Breast epithelium (tissue), 4 donors: Measurements from ENCODE around the gene GRIK4. TPM values are rescaled to one million over a fixed set of nuclear protein-coding genes. Genes with fewer than 3 reads are reported as not detected.

Experiments used
- DNase-seq, 2 donors: peaks; one replicate each; pipeline ENCODE4 v3.0.0-alpha.2; 2019; ENCODE audit warnings: low spot score in 2 of 2
- H3K27ac ChIP-seq, 2 donors: fragments of 200-600 bp; sonication (generic) in 1 of 2; one replicate each; pipeline ENCODE4 v1.5.1; 2016 to 2019; ENCODE audit warnings: mild to moderate bottlenecking in 1 of 2
- H3K27me3 ChIP-seq, 2 donors: fragments of 200-600 bp; sonication (generic) in 1 of 2; one replicate each; pipeline versions ENCODE4 v1.5.1 to v1.6.0; 2017 to 2019; ENCODE audit warnings: control low read depth in 1 of 2, mild to moderate bottlenecking in 1 of 2
- H3K36me3 ChIP-seq: fragments of 200-600 bp; one replicate; pipeline ENCODE4 v1.5.1; 2019
- H3K4me1 ChIP-seq, 2 donors: fragments of 200-600 bp; sonication (generic); one replicate each; pipeline ENCODE4 v1.5.1; 2016 to 2019; ENCODE audit warnings: control low read depth in 1 of 2
- H3K4me3 ChIP-seq, 3 donors: fragments of 200-600 bp; sonication (generic); 1 replicate in 2 of 3; 2 replicates in 1 of 3; pipeline ENCODE4 v1.5.1; 2016 to 2019; ENCODE audit warnings: mild to moderate bottlenecking in 3 of 3, moderate library complexity in 2 of 3
- H3K9me3 ChIP-seq, 2 donors: fragments of 200-600 bp; sonication (generic) in 1 of 2; one replicate each; pipeline ENCODE4 v1.5.1; 2016 to 2019; ENCODE audit warnings: control low read depth in 1 of 2
- POLR2A ChIP-seq: fragments of 450-650 bp; IDR thresholded peaks from one replicate; pipeline ENCODE4 v1.6.1; 2016; ENCODE audit warnings: antibody characterized with exemption, mild to moderate bottlenecking, moderate library complexity
- POLR2AphosphoS5 ChIP-seq, 3 donors: sonication (generic); formaldehyde crosslinking; IDR thresholded peaks; one replicate each; pipeline ENCODE4 v1.6.1; 2017; ENCODE audit warnings: antibody characterized with exemption in 3 of 3
- intact Hi-C: fragments of 100-400 bp; cut with DNase I; formaldehyde crosslinking; loops from one replicate; pipeline ENCODE4 v1.15.1; 2023; ENCODE audit warnings: low total_unique reads
- total RNA-seq, 3 donors: library from RNA; depleted of rRNA; stranded (reverse); fragments of >200 nt; gene quantifications; one replicate each; pipeline ENCODE4 v1.1.0, GENCODE V29; 2016
- TF ChIP-seq, protein P1 (sequence below), 3 donors: fragments of 450-650 bp; IDR thresholded peaks; one replicate each; pipeline ENCODE4 v1.5.1; 2016 to 2017; ENCODE audit warnings: antibody characterized with exemption in 3 of 3, mild to moderate bottlenecking in 3 of 3, moderate library complexity in 3 of 3

The GRIK4 gene
- total RNA-seq, 3 donors from 2014 or later, result 0.29 to 0.66 TPM; not detected in 1

DNA sequence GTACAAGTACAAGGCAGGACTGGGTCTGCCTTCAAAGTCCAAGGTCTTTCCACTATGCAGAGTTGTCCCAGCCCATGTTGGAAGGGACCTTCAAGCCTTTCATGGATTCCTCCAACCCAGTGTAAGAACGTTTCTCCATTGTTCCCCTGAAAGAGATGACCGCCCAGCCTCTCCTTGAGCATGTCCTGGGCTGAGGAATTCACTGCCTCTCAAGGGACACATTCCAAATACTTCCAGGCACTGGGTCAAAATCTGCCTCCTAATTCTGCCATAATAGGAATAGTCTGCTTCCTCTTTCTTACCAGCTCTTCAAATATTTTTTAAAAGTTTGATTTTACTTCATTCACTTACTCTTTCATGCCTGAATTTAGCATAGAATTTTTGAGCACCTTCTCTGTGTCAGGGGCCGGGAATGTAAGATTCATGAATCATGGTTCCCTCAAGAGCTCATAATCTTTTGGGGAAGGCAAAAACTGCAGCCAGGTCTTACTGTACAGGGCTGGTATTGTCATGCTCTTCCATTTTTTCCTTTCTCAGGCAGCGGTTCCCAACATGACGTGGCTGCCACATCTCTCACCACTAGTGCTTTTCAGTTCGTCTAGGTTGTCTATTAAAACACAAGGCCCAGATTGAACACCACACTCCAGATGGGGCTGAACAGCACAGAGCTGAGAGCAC lies 369.1 kb downstream of the GRIK4 start:
- Histone ChIP-seq H3K9me3 (no peaks in the 10 kb centered on the region), H3K4me1 (no peaks in the 10 kb centered on the region), H3K27me3 (no peaks in the 10 kb centered on the region), H3K4me3 (no peak overlapping the region), H3K27ac (no peak overlapping the region), H3K36me3 (no peaks in the 10 kb centered on the region)
- DNase-seq, result no peak
- intact Hi-C loops, result no loop called here
- TF ChIP-seq, protein P1, sequence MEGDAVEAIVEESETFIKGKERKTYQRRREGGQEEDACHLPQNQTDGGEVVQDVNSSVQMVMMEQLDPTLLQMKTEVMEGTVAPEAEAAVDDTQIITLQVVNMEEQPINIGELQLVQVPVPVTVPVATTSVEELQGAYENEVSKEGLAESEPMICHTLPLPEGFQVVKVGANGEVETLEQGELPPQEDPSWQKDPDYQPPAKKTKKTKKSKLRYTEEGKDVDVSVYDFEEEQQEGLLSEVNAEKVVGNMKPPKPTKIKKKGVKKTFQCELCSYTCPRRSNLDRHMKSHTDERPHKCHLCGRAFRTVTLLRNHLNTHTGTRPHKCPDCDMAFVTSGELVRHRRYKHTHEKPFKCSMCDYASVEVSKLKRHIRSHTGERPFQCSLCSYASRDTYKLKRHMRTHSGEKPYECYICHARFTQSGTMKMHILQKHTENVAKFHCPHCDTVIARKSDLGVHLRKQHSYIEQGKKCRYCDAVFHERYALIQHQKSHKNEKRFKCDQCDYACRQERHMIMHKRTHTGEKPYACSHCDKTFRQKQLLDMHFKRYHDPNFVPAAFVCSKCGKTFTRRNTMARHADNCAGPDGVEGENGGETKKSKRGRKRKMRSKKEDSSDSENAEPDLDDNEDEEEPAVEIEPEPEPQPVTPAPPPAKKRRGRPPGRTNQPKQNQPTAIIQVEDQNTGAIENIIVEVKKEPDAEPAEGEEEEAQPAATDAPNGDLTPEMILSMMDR (IDR thresholded peaks at IDR 0.05), result no peak
- no peak for TF ChIP-seq POLR2A
- no peak for TF ChIP-seq POLR2AphosphoS5 (IDR thresholded peaks at IDR 0.05)

DNA sequence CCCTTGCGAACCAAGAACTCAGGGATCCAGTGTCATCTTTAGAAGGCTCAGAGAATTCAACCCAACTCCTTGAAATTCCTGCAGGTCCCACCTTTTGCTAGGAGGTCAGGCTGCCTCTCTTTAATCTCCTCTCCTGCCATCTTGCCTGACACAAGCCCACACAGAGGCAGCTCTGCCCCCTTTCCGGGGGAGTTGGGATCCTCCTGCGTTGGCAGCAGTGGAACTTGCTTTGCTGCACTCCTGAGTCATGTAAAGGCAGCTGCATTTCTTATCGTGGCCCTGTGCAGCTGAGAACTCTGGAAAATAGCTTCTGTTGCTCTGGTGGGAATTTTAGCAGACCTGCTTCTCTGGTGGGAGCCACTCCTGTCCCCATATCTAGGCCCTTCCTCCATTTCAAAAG lies 370.0 kb downstream of the GRIK4 start:
- intact Hi-C loops, result no loop called here
- TF ChIP-seq, protein P1 (IDR thresholded peaks at IDR 0.05), result no peak
- TF ChIP-seq POLR2A (no peak), POLR2AphosphoS5 (IDR thresholded peaks at IDR 0.05) (no peak)
- no peak overlapping the region for H3K27ac ChIP-seq

DNA sequence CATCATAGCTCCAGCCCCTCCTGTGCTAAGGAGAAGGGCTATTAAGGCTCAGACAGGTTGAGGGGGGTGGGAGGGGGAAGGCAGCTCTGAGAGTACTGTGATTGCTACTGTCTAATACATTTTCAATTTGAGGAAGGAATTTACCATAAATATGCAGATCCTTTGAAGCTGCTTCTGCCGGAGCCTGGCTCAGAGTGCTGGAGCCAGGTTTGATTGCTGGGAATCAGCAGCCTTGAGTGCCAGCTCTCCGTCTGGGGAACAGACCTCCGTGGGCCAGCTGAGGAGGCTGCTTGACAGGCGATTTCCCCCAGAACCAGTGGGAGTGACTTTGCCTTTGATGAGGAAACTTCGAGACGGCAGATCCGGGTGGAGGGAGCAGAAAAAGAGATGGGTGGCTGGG lies 370.6 kb downstream of the GRIK4 start:
- TF ChIP-seq POLR2A (no peak), POLR2AphosphoS5 (IDR thresholded peaks at IDR 0.05) (no peak)
- TF ChIP-seq, protein P1 (IDR thresholded peaks at IDR 0.05), result no peak
- intact Hi-C loops, result no loop called here
- no peaks in the 10 kb centered on the region for H3K36me3 ChIP-seq
- H3K4me3 ChIP-seq, result no peak overlapping the region
- no peaks in the 10 kb centered on the region for H3K4me1 ChIP-seq
- no peak overlapping the region for H3K27ac ChIP-seq
- DNase-seq, result no peak
- no peaks in the 10 kb centered on the region for H3K9me3 ChIP-seq
- H3K27me3 ChIP-seq, result no peaks in the 10 kb centered on the region

More for the DNA sequence above, 370.0 kb downstream of the GRIK4 start:
- Histone ChIP-seq H3K4me1 (no peaks in the 10 kb centered on the region), H3K4me3 (no peak overlapping the region), H3K27me3 (no peaks in the 10 kb centered on the region), H3K36me3 (no peaks in the 10 kb centered on the region), H3K9me3 (no peaks in the 10 kb centered on the region)
- no peak for DNase-seq

DNA sequence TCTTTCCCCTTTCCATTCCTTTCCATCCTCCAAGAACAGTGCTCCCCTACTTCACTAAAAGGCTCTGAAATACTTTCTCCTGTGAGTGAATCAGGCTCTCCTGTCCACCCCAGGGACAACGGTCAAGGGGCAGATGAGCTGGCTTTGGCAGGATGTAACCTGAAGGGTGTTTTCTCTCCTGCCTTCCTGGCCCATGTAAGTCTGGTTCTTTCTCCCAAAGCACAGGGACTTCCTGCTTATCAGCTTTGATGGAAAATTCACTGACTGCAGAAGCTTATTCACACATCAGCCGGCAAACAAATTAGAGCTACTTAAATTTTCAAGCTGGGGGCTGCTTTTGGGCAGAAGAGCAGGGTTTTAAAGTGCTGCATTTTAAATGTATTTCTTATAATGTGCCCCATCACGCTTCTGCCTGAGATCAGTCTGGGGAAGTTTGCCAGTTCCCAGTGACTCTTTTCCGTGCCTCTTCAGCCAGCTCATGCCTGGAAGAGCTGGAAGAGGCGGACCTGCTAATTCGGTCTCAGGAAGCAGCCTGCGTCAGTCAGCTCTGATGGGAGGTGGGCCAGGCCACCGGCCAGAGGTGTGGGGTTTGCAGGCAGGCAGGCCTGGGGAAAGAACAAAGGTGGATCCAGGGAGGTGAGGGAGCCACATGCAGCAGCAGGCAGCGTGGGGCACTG lies 372.0 kb downstream of the GRIK4 start:
- intact Hi-C loops, result no loop called here
- DNase-seq, result no peak

More for the DNA sequence above, 372.0 kb downstream of the GRIK4 start:
- no peaks in the 10 kb centered on the region for H3K36me3 ChIP-seq
- no peaks in the 10 kb centered on the region for H3K4me1 ChIP-seq
- no peak for TF ChIP-seq POLR2A
- TF ChIP-seq, protein P1 (IDR thresholded peaks at IDR 0.05), result no peak
- no peak for TF ChIP-seq POLR2AphosphoS5 (IDR thresholded peaks at IDR 0.05)
- no peak overlapping the region for H3K4me3 ChIP-seq
- no peaks in the 10 kb centered on the region for H3K9me3 ChIP-seq
- peak overlapping the region in 1 of 2 donors; percentile 32 for H3K27ac ChIP-seq
- H3K27me3 ChIP-seq, result peaks cover 0 to under 1% of the 10 kb centered on the region in 2 donors
